DOHH2 (cell line): ENCODE measurements around the gene GNAO1.

ENCODE experiments used
- EZH2phosphoT487 ChIP-seq: fragments of 200-600 bp; sonication (generic); IDR thresholded peaks from 2 replicates; pipeline ENCODE4 v1.6.1; 2017; ENCODE audit warnings: borderline replicate concordance, mild to moderate bottlenecking, antibody characterized with exemption, low read length, moderate library complexity, mixed read lengths
- TF ChIP-seq, protein P1 (sequence below): fragments of 200-600 bp; sonication (generic); IDR thresholded peaks from one replicate; pipeline ENCODE4 v1.5.1; 2014; ENCODE audit warnings: antibody characterized with exemption, mild to moderate bottlenecking, low read depth, low read length; ENCODE audit not compliant: poor library complexity, severe bottlenecking

DNA sequence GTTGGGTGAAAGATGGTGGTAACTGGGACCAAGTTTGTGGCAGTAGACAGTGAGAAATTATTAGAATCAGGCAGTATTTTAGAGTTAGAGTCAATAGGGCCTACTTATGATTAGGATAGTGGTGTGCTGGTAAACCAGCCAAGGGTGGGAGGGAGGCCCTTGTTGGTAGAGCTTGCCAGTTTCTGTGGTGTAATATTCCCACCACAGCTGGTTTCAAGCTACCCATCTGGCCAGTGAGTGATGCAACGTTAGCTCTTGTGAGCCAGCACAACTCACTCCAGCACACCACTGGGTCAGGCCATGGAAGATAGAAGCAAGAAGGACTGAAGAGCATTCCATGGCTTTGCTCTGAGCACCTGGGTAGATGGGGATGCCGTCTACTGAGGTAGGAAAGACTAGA lies 34.9 kb downstream of the GNAO1 start:
- TF ChIP-seq, protein P1, sequence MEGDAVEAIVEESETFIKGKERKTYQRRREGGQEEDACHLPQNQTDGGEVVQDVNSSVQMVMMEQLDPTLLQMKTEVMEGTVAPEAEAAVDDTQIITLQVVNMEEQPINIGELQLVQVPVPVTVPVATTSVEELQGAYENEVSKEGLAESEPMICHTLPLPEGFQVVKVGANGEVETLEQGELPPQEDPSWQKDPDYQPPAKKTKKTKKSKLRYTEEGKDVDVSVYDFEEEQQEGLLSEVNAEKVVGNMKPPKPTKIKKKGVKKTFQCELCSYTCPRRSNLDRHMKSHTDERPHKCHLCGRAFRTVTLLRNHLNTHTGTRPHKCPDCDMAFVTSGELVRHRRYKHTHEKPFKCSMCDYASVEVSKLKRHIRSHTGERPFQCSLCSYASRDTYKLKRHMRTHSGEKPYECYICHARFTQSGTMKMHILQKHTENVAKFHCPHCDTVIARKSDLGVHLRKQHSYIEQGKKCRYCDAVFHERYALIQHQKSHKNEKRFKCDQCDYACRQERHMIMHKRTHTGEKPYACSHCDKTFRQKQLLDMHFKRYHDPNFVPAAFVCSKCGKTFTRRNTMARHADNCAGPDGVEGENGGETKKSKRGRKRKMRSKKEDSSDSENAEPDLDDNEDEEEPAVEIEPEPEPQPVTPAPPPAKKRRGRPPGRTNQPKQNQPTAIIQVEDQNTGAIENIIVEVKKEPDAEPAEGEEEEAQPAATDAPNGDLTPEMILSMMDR: no peak
- no peak for TF ChIP-seq EZH2phosphoT487
